Endothelial cell of umbilical vein (primary cell): ENCODE results near the gene TOR4A. TPM values are rescaled to one million over a fixed set of nuclear protein-coding genes. Genes with fewer than 3 reads are reported as not detected.
A peak's percentile ranks its signal among the peaks of the same experiment; 100 is the strongest.

ENCODE experiments used
- BruUV-seq: library from RNA; stranded (reverse); fragments of 400-500 nt; replicated peaks from 2 replicates; lab custom pipeline; 2021; lab: Mats Ljungman, UMichigan
- CTCF ChIA-PET: fragments of 300-600, 350-600 bp; sonication (Branson Sonifier 250); formaldehyde crosslinking; loops from one replicate; lab custom pipeline; 2021; ENCODE audit warnings: antibody characterized with exemption, inconsistent platforms; lab: Charles Lee
- POLR2A ChIA-PET: fragments of 300-600, 350-600 bp; sonication (Branson Sonifier 250); formaldehyde crosslinking; loops from one replicate; lab custom pipeline; 2021; ENCODE audit warnings: antibody characterized with exemption, inconsistent platforms; lab: Charles Lee
- DNase-seq: peaks from one replicate; pipeline ENCODE4 v3.0.0-alpha.2; 2011; ENCODE audit warnings: low read depth, low spot score
- FAIRE-seq: peaks from 2 replicates; lab custom pipeline; 2011; peaks lifted over from hg19 to GRCh38; lab: Jason Lieb, UNC
- H2AFZ ChIP-seq: 2 replicates; pipeline ENCODE4 v1.6.0; 2012; ENCODE audit warnings: low read depth, low read length, control low read depth, inconsistent platforms
- H3K27ac ChIP-seq: 2 replicates; pipeline ENCODE4 v1.5.1; 2011; ENCODE audit warnings: low read depth, mild to moderate bottlenecking, control low read depth, low read length, moderate library complexity; ENCODE audit not compliant: insufficient read depth
- H3K27me3 ChIP-seq, 2 experiments: 2 replicates each; pipeline versions ENCODE4 v1.6.0 to v1.6.1; 2011; ENCODE audit warnings: low read length in 2 of 2, mixed read lengths in 1 of 2; ENCODE audit not compliant: control insufficient read depth in 2 of 2, insufficient read depth in 2 of 2
- H3K36me3 ChIP-seq, 2 experiments: 2 replicates in 1 of 2; 3 replicates in 1 of 2; pipeline ENCODE4 v1.5.1; 2011; ENCODE audit warnings: low read length in 2 of 2, mild to moderate bottlenecking in 1 of 2, moderate library complexity in 1 of 2; ENCODE audit not compliant: control insufficient read depth in 2 of 2, insufficient read depth in 2 of 2; ENCODE audit errors: extremely low read depth in 1 of 2
- H3K4me1 ChIP-seq: 3 replicates; pipeline ENCODE4 v1.5.1; 2011; ENCODE audit warnings: mild to moderate bottlenecking, low read length; ENCODE audit not compliant: control insufficient read depth, insufficient read depth; ENCODE audit errors: extremely low read depth
- H3K4me2 ChIP-seq: 2 replicates; pipeline ENCODE4 v1.6.1; 2011; ENCODE audit warnings: low read length, control low read depth, mixed read lengths; ENCODE audit not compliant: insufficient read depth
- H3K4me3 ChIP-seq, 3 experiments: fragments of 200-600 bp in 1 of 3; sonication (generic), shearing (Covaris generic) in 1 of 3; replicated peaks in 1 of 3; 2 replicates each; pipeline ENCODE4 v1.5.1; 2011 to 2016; ENCODE audit warnings: control low read depth in 3 of 3, low read length in 3 of 3, mild to moderate bottlenecking in 2 of 3, inconsistent platforms in 1 of 3, low read depth in 1 of 3, moderate library complexity in 1 of 3; ENCODE audit not compliant: insufficient read depth in 1 of 3
- H3K79me2 ChIP-seq: 2 replicates; pipeline ENCODE4 v1.6.0; 2012; ENCODE audit warnings: low read length, inconsistent platforms; ENCODE audit not compliant: control insufficient read depth, insufficient read depth
- H3K9ac ChIP-seq: replicated peaks from 2 replicates; pipeline ENCODE3; 2011; ENCODE audit warnings: low read length, control low read depth; ENCODE audit not compliant: insufficient read depth; ENCODE audit errors: extremely low read depth
- H3K9me1 ChIP-seq: replicated peaks from 3 replicates; pipeline ENCODE4 v1.6.0; 2011; ENCODE audit warnings: mild to moderate bottlenecking, low read length; ENCODE audit not compliant: control insufficient read depth, insufficient read depth; ENCODE audit errors: extremely low read depth
- H3K9me3 ChIP-seq: replicated peaks from 2 replicates; pipeline ENCODE4 v1.5.1; 2012; ENCODE audit warnings: low read length, inconsistent platforms; ENCODE audit not compliant: control insufficient read depth, insufficient read depth
- H4K20me1 ChIP-seq: replicated peaks from 2 replicates; pipeline ENCODE3; 2011; ENCODE audit warnings: mild to moderate bottlenecking, low read length; ENCODE audit not compliant: control insufficient read depth, insufficient read depth; ENCODE audit errors: extremely low read depth
- CTCF ChIP-seq, 2 donors: IDR thresholded peaks; 1 replicate in 1 of 2; 2 replicates in 1 of 2; pipeline ENCODE4 v1.5.1; 2011; ENCODE audit warnings: low read length in 2 of 2, mild to moderate bottlenecking in 2 of 2, moderate library complexity in 2 of 2, control low read depth in 1 of 2, inconsistent platforms in 1 of 2, low read depth in 1 of 2; ENCODE audit not compliant: insufficient read depth in 1 of 2; ENCODE audit errors: extremely low read depth in 1 of 2
- EZH2 ChIP-seq: IDR thresholded peaks from 2 replicates; pipeline ENCODE4 v1.6.1; 2012; ENCODE audit warnings: borderline replicate concordance, low read depth, mild to moderate bottlenecking, moderate library complexity, low read length, inconsistent platforms; ENCODE audit not compliant: severe bottlenecking
- FOS ChIP-seq: IDR thresholded peaks from 2 replicates; pipeline ENCODE4 v1.6.1; 2011; ENCODE audit warnings: mild to moderate bottlenecking, low read length, moderate library complexity, borderline replicate concordance; ENCODE audit not compliant: insufficient read depth
- GATA2 ChIP-seq: IDR thresholded peaks from 2 replicates; pipeline ENCODE4 v1.7.0; 2011; ENCODE audit warnings: low read depth, mild to moderate bottlenecking, moderate library complexity, mixed read lengths, low read length; ENCODE audit not compliant: insufficient read length, insufficient read depth
- JUN ChIP-seq: IDR thresholded peaks from 2 replicates; pipeline ENCODE4 v1.6.1; 2011; ENCODE audit warnings: borderline replicate concordance, low read depth; ENCODE audit not compliant: insufficient read length, insufficient read depth
- MAX ChIP-seq: IDR thresholded peaks from 2 replicates; pipeline ENCODE4 v1.6.1; 2011; ENCODE audit not compliant: insufficient read depth, insufficient read length
- MYC ChIP-seq: IDR thresholded peaks from one replicate; pipeline ENCODE4 v1.6.1; 2011; ENCODE audit warnings: mild to moderate bottlenecking, low read depth, low read length
- POLR2A ChIP-seq: IDR thresholded peaks from 2 replicates; pipeline ENCODE4 v1.6.1; 2012; ENCODE audit warnings: low read depth, mild to moderate bottlenecking, control low read depth, low read length
- POLR2AphosphoS5 ChIP-seq: IDR thresholded peaks from 2 replicates; pipeline ENCODE4 v1.6.1; 2012; ENCODE audit warnings: low read depth, mild to moderate bottlenecking, control low read depth, low read length, moderate library complexity; ENCODE audit not compliant: insufficient read depth
- dilution Hi-C: fragments of 300-500 bp; cut with MboI; formaldehyde crosslinking; loops from one replicate; pipeline ENCODE4 v1.15.0; 2019; ENCODE audit warnings: low sequenced_read_pairs; ENCODE audit not compliant: extremely low pct_ligation_motif_present
- intact Hi-C: fragments of 100-400 bp; cut with micrococcal nuclease; formaldehyde crosslinking; loops from one replicate; pipeline ENCODE4 v1.10.0; 2022
- polyA plus RNA-seq, 4 experiments: library from polyadenylated mRNA; depleted of rRNA in 3 of 4; stranded (reverse) in 3 of 4; unstranded in 1 of 4; fragments of >200 nt; gene quantifications; 2 replicates each; pipeline versions ENCODE4 v1.2.1 to v1.2.3, GENCODE V29; 2011 to 2012; ENCODE audit warnings: missing spikeins in 1 of 4
- total RNA-seq: library from RNA; stranded (reverse); gene quantifications from 2 replicates; pipeline ENCODE4 v1.2.3, GENCODE V29; 2021

TOR4A gene
- total and polyA plus RNA-seq, 2 donors (not counting 3 experiments of a cell fraction or from before 2014, with no cell fraction given), result 32.4 to 48.0 TPM

GRCh38 chr9:137295849-137296669 is 18.5 kb downstream of the TOR4A start:
- dilution Hi-C loops, result no loop called here
- no peaks in the 10 kb centered on the region for H3K27me3 ChIP-seq
- H3K36me3 ChIP-seq, result no peaks in the 10 kb centered on the region
- H2AFZ ChIP-seq, result no peak overlapping the region
- no TSS peak for BruUV-seq
- TF ChIP-seq EZH2 (no peak), MYC (no peak), POLR2A (peak; percentile 63), MAX (no peak), JUN (no peak), FOS (no peak), POLR2AphosphoS5 (peak; percentile 67), GATA2 (no peak), CTCF (IDR thresholded peaks at IDR 0.05; ENCODE audit: extremely low read depth in 1 of 2, insufficient read depth in 1 of 2, low read depth in 1 of 2, low read length in 2 of 2) (no peak)
- no peaks in the 10 kb centered on the region for H3K9me3 ChIP-seq
- H3K4me2 ChIP-seq, result peak overlapping the region; percentile 12
- no peaks in the 10 kb centered on the region for H3K9me1 ChIP-seq
- ChIA-PET CTCF (interaction anchor here (0.7 to 2.8 kb wide), 12 partner anchors 9 to 149 kb away, joined by 3 to 20 read pairs (median 4); partner anchors contain the start of genes EXD3, NOXA1 and TOR4A), POLR2A (interaction anchor here (0.6 to 0.7 kb wide), 2 partner anchors 19 to 75 kb away, joined by 5 to 11 read pairs; partner anchors contain the start of gene TOR4A)
- peaks cover 44% of the 10 kb centered on the region for H3K4me1 ChIP-seq
- H3K9ac ChIP-seq, result peak overlapping the region; percentile 96
- H3K4me3 ChIP-seq, result peak overlapping the region in 2 of 3 experiments; percentile 43 to 64
- DNase-seq, result peak; percentile 26
- H4K20me1 ChIP-seq, result no peaks in the 10 kb centered on the region
- peak overlapping the region; percentile 93 for H3K27ac ChIP-seq
- intact Hi-C loops, result loop anchor here (1.0 kb wide), 4 partner anchors 9 to 111 kb away; partner anchors contain the start of gene TOR4A
- FAIRE-seq, result no peak
- peaks cover 21% of the 10 kb centered on the region for H3K79me2 ChIP-seq
